ENCODE measurements around the gene ATRAID.
"Not testable (repeated sequence)": the region's sequence is repeated elsewhere in the genome, so short reads cannot be mapped to it uniquely, and the experiment has no call there.

ATRAID gene

GRCh38 chr2:27175330-27175729 lies 36.5 kb upstream of the ATRAID start:
- H3K9me3 ChIP-seq (ENCODE audit: insufficient read depth, low read length, severe bottlenecking), result no peaks in the 10 kb centered on the region
- H3K4me3 ChIP-seq (ENCODE audit: low read depth in 1 of 2, low read length in 2 of 2), result no peak overlapping the region
- DNase-seq (no peak), ATAC-seq (ENCODE audit: insufficient read depth, low read depth) (no peak)
- H3K27ac ChIP-seq (ENCODE audit: low read length), result no peak overlapping the region
- no peak overlapping the region for H3K4me2 ChIP-seq (ENCODE audit: insufficient read depth, low read length)
- H3K79me2 ChIP-seq (ENCODE audit: insufficient read depth, low read length), result no peaks in the 10 kb centered on the region
- H3K27me3 ChIP-seq (ENCODE audit: insufficient read depth, low read length, poor library complexity), result peaks cover 28% of the 10 kb centered on the region
- no peak overlapping the region for H3K9ac ChIP-seq (ENCODE audit: low read depth, low read length)
- H3K4me1 ChIP-seq (ENCODE audit: insufficient read depth, low read length), result no peaks in the 10 kb centered on the region
- no peaks in the 10 kb centered on the region for H3K36me3 ChIP-seq (ENCODE audit: insufficient read depth, low read length)
- no peaks in the 10 kb centered on the region for H4K20me1 ChIP-seq (ENCODE audit: insufficient read depth, low read length)
- TF ChIP-seq, protein P1, sequence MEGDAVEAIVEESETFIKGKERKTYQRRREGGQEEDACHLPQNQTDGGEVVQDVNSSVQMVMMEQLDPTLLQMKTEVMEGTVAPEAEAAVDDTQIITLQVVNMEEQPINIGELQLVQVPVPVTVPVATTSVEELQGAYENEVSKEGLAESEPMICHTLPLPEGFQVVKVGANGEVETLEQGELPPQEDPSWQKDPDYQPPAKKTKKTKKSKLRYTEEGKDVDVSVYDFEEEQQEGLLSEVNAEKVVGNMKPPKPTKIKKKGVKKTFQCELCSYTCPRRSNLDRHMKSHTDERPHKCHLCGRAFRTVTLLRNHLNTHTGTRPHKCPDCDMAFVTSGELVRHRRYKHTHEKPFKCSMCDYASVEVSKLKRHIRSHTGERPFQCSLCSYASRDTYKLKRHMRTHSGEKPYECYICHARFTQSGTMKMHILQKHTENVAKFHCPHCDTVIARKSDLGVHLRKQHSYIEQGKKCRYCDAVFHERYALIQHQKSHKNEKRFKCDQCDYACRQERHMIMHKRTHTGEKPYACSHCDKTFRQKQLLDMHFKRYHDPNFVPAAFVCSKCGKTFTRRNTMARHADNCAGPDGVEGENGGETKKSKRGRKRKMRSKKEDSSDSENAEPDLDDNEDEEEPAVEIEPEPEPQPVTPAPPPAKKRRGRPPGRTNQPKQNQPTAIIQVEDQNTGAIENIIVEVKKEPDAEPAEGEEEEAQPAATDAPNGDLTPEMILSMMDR (IDR thresholded peaks at IDR 0.05; ENCODE audit: borderline replicate concordance, extremely low read depth, low read length, poor library complexity, severe bottlenecking), result no peak
- no peak for TF ChIP-seq EZH2 (IDR thresholded peaks at IDR 0.05; ENCODE audit: borderline replicate concordance, low read depth, low read length, severe bottlenecking)
- H2AFZ ChIP-seq (ENCODE audit: low read depth, low read length), result no peak overlapping the region

DNA sequence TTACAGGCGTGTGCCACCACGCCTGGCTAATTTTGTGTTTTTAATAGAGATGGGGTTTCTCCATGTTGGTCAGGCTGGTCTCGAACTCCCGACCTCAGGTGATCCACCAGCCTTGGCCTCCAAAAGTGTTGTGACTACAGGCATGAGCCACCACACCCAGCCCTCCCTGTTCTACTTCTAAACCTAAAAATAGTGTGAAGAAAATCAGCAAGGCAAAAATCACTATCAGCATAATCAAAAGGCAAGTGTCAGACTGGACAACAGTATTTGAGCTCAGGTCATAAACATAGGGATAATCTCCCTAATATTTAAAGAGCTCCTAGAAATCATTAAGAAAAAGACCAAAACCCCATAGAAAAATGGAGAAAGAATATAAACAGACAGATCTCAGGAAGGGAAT lies 36.1 kb upstream of the ATRAID start:
- not testable (repeated sequence) for H3K27ac ChIP-seq (ENCODE audit: low read length); H2AFZ ChIP-seq (ENCODE audit: low read depth, low read length); H3K9me3 ChIP-seq (ENCODE audit: insufficient read depth, low read length, severe bottlenecking); H3K36me3 ChIP-seq (ENCODE audit: insufficient read depth, low read length); H3K9ac ChIP-seq (ENCODE audit: low read depth, low read length); ATAC-seq (ENCODE audit: insufficient read depth, low read depth); H4K20me1 ChIP-seq (ENCODE audit: insufficient read depth, low read length); H3K79me2 ChIP-seq (ENCODE audit: insufficient read depth, low read length); H3K4me2 ChIP-seq (ENCODE audit: insufficient read depth, low read length); H3K4me1 ChIP-seq (ENCODE audit: insufficient read depth, low read length); H3K4me3 ChIP-seq (ENCODE audit: low read depth in 1 of 2, low read length in 2 of 2); DNase-seq
- H3K27me3 ChIP-seq (ENCODE audit: insufficient read depth, low read length, poor library complexity), result peaks cover 25% of the 10 kb centered on the region

GRCh38 chr2:27177441-27178351 lies 34.1 kb upstream of the ATRAID start:
- no peaks in the 10 kb centered on the region for H3K9me3 ChIP-seq (ENCODE audit: insufficient read depth, low read length, severe bottlenecking)
- peaks cover 25% of the 10 kb centered on the region for H3K27me3 ChIP-seq (ENCODE audit: insufficient read depth, low read length, poor library complexity)
- no peak for ATAC-seq (ENCODE audit: insufficient read depth, low read depth)
- no peaks in the 10 kb centered on the region for H3K36me3 ChIP-seq (ENCODE audit: insufficient read depth, low read length)
- no peaks in the 10 kb centered on the region for H3K4me1 ChIP-seq (ENCODE audit: insufficient read depth, low read length)
- no peak overlapping the region for H3K4me2 ChIP-seq (ENCODE audit: insufficient read depth, low read length)
- H3K4me3 ChIP-seq (ENCODE audit: low read depth in 1 of 2, low read length in 2 of 2), result no peak overlapping the region
- DNase-seq, result no peak
- no peak overlapping the region for H2AFZ ChIP-seq (ENCODE audit: low read depth, low read length)
- no peak overlapping the region for H3K9ac ChIP-seq (ENCODE audit: low read depth, low read length)
- H4K20me1 ChIP-seq (ENCODE audit: insufficient read depth, low read length), result no peaks in the 10 kb centered on the region
- TF ChIP-seq, protein P1 (IDR thresholded peaks at IDR 0.05; ENCODE audit: borderline replicate concordance, extremely low read depth, low read length, poor library complexity, severe bottlenecking), result no peak
- no peak for TF ChIP-seq EZH2 (IDR thresholded peaks at IDR 0.05; ENCODE audit: borderline replicate concordance, low read depth, low read length, severe bottlenecking)
- H3K79me2 ChIP-seq (ENCODE audit: insufficient read depth, low read length), result no peaks in the 10 kb centered on the region
- no peak overlapping the region for H3K27ac ChIP-seq (ENCODE audit: low read length)

DNA sequence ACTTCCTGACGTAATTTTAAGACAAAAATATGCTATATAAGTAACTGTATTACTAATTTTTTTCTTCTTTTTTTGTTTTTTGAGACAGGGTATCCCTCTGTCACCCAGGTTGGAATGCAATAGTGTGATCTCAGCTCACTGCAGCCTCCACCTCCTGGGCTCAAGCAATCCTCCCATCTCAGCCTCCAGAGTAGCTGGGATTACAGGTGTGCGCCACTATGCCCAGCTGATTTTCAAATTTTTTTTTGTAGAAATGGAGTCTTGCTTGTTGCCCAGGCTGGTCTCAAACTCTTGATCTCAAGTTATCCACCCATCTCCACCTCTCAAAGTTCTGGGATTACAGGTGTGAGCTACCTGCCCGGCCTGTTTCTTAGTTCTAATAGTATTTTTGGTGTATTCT lies 33.4 kb upstream of the ATRAID start:
- H3K79me2 ChIP-seq (ENCODE audit: insufficient read depth, low read length), result no peaks in the 10 kb centered on the region
- H3K4me1 ChIP-seq (ENCODE audit: insufficient read depth, low read length), result no peaks in the 10 kb centered on the region
- no peak overlapping the region for H3K9ac ChIP-seq (ENCODE audit: low read depth, low read length)
- H3K9me3 ChIP-seq (ENCODE audit: insufficient read depth, low read length, severe bottlenecking), result no peaks in the 10 kb centered on the region
- no peak for TF ChIP-seq EZH2 (IDR thresholded peaks at IDR 0.05; ENCODE audit: borderline replicate concordance, low read depth, low read length, severe bottlenecking)
- TF ChIP-seq, protein P1 (IDR thresholded peaks at IDR 0.05; ENCODE audit: borderline replicate concordance, extremely low read depth, low read length, poor library complexity, severe bottlenecking), result no peak
- no peaks in the 10 kb centered on the region for H3K36me3 ChIP-seq (ENCODE audit: insufficient read depth, low read length)
- H3K4me3 ChIP-seq (ENCODE audit: low read depth in 1 of 2, low read length in 2 of 2), result no peak overlapping the region
- H2AFZ ChIP-seq (ENCODE audit: low read depth, low read length), result no peak overlapping the region
- H3K4me2 ChIP-seq (ENCODE audit: insufficient read depth, low read length), result no peak overlapping the region
- ATAC-seq (ENCODE audit: insufficient read depth, low read depth) (no peak), DNase-seq (no peak)
- no peak overlapping the region for H3K27ac ChIP-seq (ENCODE audit: low read length)
- H4K20me1 ChIP-seq (ENCODE audit: insufficient read depth, low read length), result no peaks in the 10 kb centered on the region
- H3K27me3 ChIP-seq (ENCODE audit: insufficient read depth, low read length, poor library complexity), result peaks cover 25% of the 10 kb centered on the region
